ENCODE results near the gene EVA1A.

- TF ChIP-seq CTCF (IDR thresholded peaks at IDR 0.05) = no peak
- TF ChIP-seq HOXA7 (CRISPR knock-in tag; IDR thresholded peaks at IDR 0.05) = no peak
- TF ChIP-seq POLR2A (IDR thresholded peaks at IDR 0.05; ENCODE audit: low read length) = no peak
- no peak for TF ChIP-seq ZSCAN20 (CRISPR knock-in tag; IDR thresholded peaks at IDR 0.05)
- TF ChIP-seq EP300 (IDR thresholded peaks at IDR 0.05) = no peak
- TF ChIP-seq RFX5 (IDR thresholded peaks at IDR 0.05) = no peak
- no peak for TF ChIP-seq NPAS2 (CRISPR knock-in tag; IDR thresholded peaks at IDR 0.05; ENCODE audit: borderline replicate concordance)
- TF ChIP-seq PBX3 (IDR thresholded peaks at IDR 0.05) = no peak
- TF ChIP-seq HDAC2 (IDR thresholded peaks at IDR 0.05) = no peak
These were observed 8.8 kb upstream of the EVA1A start for GRCh38 chr2:75569546-75569945.
